Head of caudate nucleus (tissue), 42 donors: ENCODE measurements around the gene P3H3.

Experiments used
- DNase-seq, 42 donors: peaks; one replicate each; pipeline versions ENCODE4 v3.0.0 to v3.0.0-alpha.2; 2020 to 2021; ENCODE audit warnings: mixed read lengths in 7 of 42
- intact Hi-C: fragments of 100-400 bp; cut with DNase I; formaldehyde crosslinking; loops from one replicate; pipeline ENCODE4 v1.15.0; 2022

The P3H3 gene

GRCh38 chr12:6827982-6828780 is at the start of gene P3H3:
TSS of gene P3H3 (plus strand) at chr12:6828407. CDS start at chr12:6828441, 34 bp downstream.
- intact Hi-C loops: loop anchor here (5.0 kb wide), 1 partner anchor 76 kb away; the partner anchor contains the start of gene MLF2
- DNase-seq: peak in 32 of 42 donors; percentile 19 to 73 (median 54)

- intact Hi-C loops: loop anchor here (1.0 kb wide), 1 partner anchor 26 kb away; the partner anchor contains the start of gene MLF2
- DNase-seq: peak; percentile 87 to 97 (median 92)
Measured at GRCh38 chr12:6778574-6779550, 49.3 kb upstream of the P3H3 start.

GRCh38 chr12:6779708-6780432 is 48.3 kb upstream of the P3H3 start:
- no peak for DNase-seq
- intact Hi-C loops: loop anchor here (1.0 to 5.0 kb wide), 2 partner anchors 27 to 42 kb away; partner anchors contain the start of genes GPR162 and MLF2

GRCh38 chr12:6780573-6780972 is 47.6 kb upstream of the P3H3 start:
- intact Hi-C loops: loop anchor here (5.0 kb wide), 1 partner anchor 42 kb away; the partner anchor contains the start of gene GPR162
- no peak for DNase-seq

GRCh38 chr12:6782119-6782518 is 46.1 kb upstream of the P3H3 start:
- DNase-seq: no peak
- intact Hi-C loops: loop anchor here (5.0 kb wide), 1 partner anchor 40 kb away; the partner anchor contains the start of gene GPR162

GRCh38 chr12:6782850-6783566 is 45.2 kb upstream of the P3H3 start:
- no peak for DNase-seq
- intact Hi-C loops: loop anchor here (5.0 kb wide), 1 partner anchor 39 kb away; the partner anchor contains the start of gene GPR162

- no peak for DNase-seq
- intact Hi-C loops: loop anchor here (5.0 kb wide), 1 partner anchor 38 kb away; the partner anchor contains the start of gene GPR162
Measured at GRCh38 chr12:6783828-6784227, 44.4 kb upstream of the P3H3 start.

GRCh38 chr12:6784296-6784695 is 43.9 kb upstream of the P3H3 start:
- peak in 20 of 42 donors; percentile 23 to 76 (median 52) for DNase-seq
- intact Hi-C loops: loop anchor here (5.0 kb wide), 1 partner anchor 38 kb away; the partner anchor contains the start of gene GPR162

GRCh38 chr12:6784761-6785160 is 43.4 kb upstream of the P3H3 start:
- DNase-seq: no peak
- intact Hi-C loops: loop anchor here (5.0 kb wide), 1 partner anchor 38 kb away; the partner anchor contains the start of gene GPR162

GRCh38 chr12:6786416-6787094 is 41.7 kb upstream of the P3H3 start:
- DNase-seq: no peak

GRCh38 chr12:6787309-6787708 is 40.9 kb upstream of the P3H3 start:
- DNase-seq: no peak
- intact Hi-C loops: no loop called here

More at GRCh38 chr12:6786416-6787094, 41.7 kb upstream of the P3H3 start:
- intact Hi-C loops: no loop called here

GRCh38 chr12:6788972-6789924 is 39.0 kb upstream of the P3H3 start, which contains the start of gene CD4:
TSS of gene CD4 (plus strand) at chr12:6789528. CDS start at chr12:6800139, 10,611 bp downstream.
- peak in 33 of 42 donors; percentile 24 to 75 (median 50) for DNase-seq
- intact Hi-C loops: no loop called here

- no peak for DNase-seq
- intact Hi-C loops: no loop called here
Measured at GRCh38 chr12:6790496-6791150, 37.6 kb upstream of the P3H3 start.

- intact Hi-C loops: no loop called here
- DNase-seq: no peak
Measured at GRCh38 chr12:6791931-6792520, 36.2 kb upstream of the P3H3 start.
